GM21737 (cell line): Measurements from ENCODE around the gene BCL6B.

ENCODE experiments used
- ATAC-seq: cut with Tn5 transposase; IDR thresholded peaks from one replicate; pipeline ENCODE4 v1.9.1; 2021; ENCODE audit warnings: mild to moderate bottlenecking, moderate library complexity; ENCODE audit not compliant: unreplicated experiment

Gene BCL6B

DNA sequence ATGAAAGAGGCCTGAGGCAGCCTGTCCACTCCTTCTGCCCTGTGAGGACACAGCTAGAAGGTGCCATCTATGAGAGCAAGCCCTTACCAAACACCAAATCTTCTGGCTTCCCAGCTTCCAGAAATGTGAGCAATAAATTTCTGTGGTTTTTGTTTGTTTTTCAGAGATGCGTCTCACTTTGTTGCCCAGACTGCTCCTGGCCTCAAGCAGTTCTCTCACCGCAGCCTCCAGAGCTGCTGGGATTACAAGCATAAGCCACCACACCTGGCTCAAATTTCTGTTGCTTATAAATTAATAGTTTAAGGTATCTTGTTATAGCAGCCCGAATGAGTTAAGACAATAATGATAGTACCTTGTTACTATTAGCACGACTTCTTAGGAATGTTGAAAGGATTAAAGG lies 33.5 kb downstream of the BCL6B start:
- no peak for ATAC-seq

DNA sequence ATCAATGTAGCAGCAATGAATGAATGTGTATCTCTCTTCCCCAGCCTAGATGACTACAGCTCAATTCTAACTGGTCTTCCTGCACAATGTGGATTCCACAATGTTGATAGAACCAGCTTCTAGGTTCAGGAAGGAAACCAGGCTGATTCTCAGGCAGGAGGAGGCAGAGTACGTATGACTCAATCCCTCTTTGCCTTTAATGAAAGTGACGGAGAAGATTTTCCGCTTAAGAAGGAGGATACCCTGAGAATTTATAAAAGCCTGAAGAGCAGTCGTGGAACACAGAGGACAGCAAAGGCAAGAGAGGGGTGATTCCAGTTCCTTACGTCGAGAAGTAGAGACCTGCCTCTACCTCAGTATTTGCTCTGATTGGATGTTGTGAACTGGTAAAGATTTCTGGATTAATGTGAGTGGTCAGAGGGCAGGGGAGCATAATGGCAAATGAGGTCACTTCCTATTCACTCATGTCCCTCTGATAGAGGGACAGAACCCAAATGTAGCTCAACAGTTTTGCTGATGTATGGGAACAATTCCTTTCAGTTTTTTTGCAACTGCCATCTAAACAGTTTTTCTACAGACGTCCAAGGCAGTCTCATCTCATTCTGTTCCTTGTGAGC lies 36.1 kb downstream of the BCL6B start:
- no peak for ATAC-seq

DNA sequence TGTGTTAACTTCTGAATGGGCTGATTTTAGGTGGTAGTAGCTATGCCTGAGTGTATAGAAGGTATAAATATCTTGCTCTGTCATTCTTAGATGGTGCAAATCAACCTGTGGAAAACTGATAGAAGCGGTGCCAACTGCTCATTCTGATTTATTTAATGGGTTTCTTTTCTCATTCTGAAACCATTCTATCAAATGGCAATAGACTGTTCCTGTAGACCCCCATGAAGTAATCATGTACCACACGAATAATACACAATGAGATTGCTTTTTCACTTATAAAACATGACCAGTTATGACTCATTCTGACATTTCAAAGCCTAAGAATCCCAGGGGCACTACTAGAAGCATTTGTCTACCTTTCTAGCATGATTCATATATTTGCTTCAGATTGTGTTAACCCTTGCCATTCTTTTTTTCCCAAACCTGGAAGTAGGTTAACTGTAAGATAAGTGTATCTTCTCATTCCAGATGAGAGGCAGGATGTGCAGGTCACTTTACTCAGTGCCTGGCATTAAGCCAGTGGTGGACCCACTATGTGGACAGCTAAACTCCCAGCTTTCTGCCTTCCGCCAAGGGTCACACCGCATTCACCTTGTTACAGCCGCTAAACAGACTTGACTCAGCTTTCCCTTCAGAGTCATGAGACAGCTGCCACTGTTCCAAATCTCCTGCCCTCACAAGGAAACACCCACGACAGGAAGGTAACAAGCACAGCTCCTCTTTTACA lies 37.5 kb downstream of the BCL6B start:
- ATAC-seq: no peak

DNA sequence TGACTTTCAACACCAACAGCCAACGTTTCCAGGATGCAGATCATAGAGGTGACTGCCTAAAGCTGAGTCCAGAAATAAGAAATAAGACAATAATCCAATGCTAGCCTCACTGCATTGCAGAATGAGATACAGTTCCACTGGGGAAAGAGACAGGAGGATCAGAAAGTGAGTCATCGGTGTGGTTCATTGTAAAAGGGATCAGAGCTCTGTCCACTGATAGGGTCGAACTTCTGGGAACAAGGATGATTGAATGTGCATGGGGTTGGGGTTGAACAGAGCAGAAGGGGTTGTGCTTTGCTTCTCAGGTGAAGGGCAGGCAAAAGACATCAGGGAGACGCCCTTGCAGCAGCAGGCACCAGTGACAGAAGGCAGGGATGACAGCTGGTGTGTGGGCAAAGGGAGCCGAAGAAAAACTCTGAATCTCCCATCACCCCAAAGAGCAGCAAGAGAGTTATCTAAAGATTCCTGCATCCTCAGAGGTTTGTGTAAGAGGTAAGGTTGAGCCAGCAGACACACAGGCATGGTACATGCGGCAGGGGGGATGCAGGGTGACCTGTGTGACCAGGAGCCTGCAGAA lies 40.8 kb downstream of the BCL6B start:
- no peak for ATAC-seq

DNA sequence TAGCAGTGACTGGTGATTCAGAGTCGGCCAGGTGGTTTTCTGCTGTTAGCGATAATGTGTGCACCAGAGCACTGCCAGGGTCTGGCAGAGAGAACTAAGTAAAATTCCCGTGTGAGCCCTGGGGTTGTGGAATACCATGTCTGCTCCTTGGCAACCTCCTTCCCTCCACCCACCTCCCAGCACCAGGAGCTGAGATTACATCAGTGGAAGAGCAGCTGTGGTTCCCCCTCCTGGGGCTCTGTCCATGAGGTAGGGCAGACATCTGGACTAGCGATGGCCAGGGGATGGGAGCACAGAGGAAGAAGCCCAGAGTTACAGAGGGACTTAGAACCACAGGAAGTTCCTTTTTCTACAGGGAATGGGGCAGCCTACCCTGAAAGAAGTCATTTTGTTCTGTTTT lies 41.4 kb downstream of the BCL6B start:
- ATAC-seq: no peak

DNA sequence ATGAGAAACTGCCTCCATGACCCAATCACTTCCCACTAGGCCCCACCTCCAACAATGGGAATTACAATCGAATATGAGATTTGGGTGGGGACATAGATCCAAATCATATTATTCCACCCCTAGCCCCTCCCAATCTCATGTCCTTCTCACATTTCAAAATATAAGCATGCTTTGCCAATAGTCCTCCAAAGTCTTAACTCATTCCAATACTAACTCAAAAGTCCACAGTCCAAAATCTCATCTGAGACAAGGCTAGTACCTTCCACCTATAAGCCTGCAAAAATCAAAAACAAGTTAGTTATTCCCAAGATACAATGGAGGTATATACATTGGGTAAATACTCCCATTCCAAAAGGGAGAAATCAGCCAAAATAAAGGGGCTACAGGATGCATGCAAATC lies 44.3 kb downstream of the BCL6B start:
- ATAC-seq: no peak

DNA sequence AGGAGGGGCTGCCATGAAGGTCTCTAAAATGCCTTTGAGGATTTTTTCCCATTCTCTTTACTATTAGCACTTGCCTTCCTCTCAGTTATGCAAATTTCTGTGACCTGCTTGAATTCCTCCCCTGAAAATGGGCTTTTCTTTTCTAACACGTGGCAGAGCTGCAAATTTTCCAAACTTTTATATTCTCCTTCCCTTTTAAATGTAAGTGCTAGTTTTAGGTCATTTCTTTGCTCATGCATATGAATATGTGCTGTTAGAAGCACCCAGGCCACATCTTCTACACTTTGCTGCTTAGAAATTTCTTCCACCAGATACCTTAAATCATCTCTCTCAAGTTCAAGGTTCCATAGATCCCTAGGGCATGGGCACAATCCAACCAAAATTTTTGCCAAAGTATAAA lies 45.4 kb downstream of the BCL6B start:
- ATAC-seq: no peak

DNA sequence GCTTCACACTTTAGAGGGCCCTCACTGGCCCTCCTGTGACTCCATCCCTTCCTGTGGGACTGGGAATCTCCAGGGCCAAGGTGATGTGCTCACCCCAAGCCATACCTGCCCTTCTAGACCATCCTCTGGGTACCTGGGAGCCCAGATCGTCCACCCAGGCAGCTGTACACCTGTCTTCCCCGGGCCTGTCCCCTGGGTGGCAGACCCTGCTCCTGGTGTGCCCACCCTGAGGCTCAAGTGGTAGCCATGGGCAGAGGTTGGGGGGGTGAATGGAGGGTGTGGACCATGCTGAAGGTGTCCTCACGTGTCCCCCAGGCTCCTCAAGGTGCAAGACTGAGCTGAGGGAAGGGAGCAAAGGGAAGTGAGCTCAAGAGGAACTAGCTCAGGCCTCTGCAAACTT lies 47.9 kb downstream of the BCL6B start:
- no peak for ATAC-seq

DNA sequence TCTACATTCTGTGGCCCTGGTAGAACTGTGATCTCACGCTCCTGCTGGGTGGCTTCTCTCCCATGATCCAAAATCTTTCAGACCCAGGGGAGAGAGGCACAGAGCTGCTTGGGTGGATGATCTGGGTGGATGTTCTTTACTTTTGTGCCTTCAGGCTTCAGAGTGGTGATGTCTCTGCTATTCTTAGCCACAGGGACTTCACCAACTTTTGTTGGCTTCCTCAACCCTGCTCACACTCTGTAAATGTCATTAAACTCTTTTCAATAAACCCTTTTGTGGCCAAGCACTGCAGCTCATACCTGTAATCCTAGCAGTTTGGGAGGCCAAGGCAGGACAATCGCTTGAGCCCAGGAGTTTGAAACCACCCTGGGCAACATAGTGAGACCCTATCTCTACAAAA lies 49.6 kb downstream of the BCL6B start:
- ATAC-seq: no peak

DNA sequence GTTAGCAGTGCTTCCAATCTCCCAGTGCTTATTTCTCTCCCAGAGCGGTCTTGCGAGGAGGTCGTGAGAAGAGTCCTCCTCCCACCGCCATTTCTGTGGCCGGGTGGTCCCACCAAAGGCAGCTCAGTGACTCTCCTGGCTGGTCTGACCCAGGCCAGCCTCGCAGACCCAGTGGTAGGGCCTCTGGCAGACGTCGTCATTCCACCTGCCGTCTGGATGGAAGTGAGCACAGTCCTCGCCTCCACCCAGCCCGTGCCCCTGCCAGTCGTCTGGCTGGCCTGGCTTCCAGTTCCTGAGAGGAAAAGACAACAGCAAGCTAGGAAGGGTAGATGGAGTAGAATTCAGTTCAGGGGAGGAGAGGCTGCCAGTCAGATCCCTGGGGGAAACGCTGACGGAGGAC lies 52.1 kb downstream of the BCL6B start:
- ATAC-seq: no peak

DNA sequence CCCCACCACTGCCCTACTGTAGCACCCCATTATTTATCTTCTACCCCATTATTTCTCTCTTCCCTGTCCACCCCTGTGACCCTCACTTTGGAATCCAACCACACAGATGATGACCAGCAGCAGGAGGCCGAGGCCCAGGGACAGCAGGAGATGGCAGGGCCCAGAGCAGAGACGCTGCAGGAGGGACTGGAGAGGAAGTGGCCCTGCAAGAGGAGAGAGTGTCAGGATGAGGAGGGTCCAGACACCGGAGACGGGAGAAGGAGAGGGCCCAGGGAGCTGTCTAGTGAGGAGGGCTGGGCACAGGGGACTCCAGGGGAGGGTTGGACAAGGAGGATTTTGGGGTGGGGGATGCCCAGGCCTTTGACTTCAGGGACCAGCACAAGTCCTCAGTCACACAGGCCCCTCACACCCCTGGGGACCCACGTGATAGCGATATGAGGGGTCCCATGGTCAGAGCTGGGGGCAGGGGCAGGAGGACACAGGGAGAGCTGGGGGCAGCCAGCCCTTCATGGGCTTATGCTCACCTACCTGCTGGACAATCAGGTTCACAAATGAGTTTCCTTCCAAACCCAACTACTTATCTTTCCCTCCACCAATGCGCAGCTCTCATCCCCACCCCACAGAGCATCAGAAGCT lies 55.2 kb downstream of the BCL6B start:
- ATAC-seq: no peak

DNA sequence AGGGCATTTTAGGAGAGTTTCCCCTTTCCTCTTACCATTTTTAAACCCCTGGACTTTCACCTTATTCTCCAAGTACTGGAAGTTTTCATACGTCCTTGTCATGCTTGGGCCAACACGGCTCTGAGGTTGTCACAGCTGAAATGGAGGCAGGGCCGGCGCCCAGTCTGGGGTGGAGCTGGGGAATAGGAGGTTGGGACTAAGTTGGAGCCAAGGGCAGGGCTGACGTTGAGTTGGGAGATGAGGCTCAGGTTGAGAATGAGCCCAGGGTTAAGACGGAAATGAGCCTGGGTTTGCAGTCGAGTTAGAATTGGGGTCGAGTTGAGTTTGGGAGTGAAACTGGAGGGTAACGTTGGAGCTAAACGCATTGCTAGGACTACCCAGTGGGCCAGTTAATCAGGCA lies 55.9 kb downstream of the BCL6B start:
- no peak for ATAC-seq
